Tibial nerve (tissue), 3 donors: ENCODE measurements around the gene PREX1.

Source experiments
- CTCF ChIP-seq, 5 experiments: fragments of 200-600 bp in 3 of 5; fragments of 450-650 bp in 2 of 5; sonication (generic) in 3 of 5; IDR thresholded peaks; one replicate each; pipeline ENCODE4 v1.5.1; 2016 to 2019; ENCODE audit warnings: antibody characterized with exemption in 5 of 5, mild to moderate bottlenecking in 3 of 5, moderate library complexity in 2 of 5
- POLR2A ChIP-seq, 2 donors: fragments of 450-650 bp; IDR thresholded peaks; one replicate each; pipeline ENCODE4 v1.6.1; 2017; ENCODE audit warnings: antibody characterized with exemption in 2 of 2, mild to moderate bottlenecking in 2 of 2, moderate library complexity in 2 of 2

- no peak for TF ChIP-seq CTCF (IDR thresholded peaks at IDR 0.05)
- TF ChIP-seq POLR2A (IDR thresholded peaks at IDR 0.05) = no peak
Measured at GRCh38 chr20:48678421-48678820, 149.4 kb downstream of the PREX1 start.
